Ectodermal cell (in vitro differentiated cells): ENCODE data around the gene SLC16A4.
A peak's percentile ranks its signal among the peaks of the same experiment; 100 is the strongest.

ENCODE experiments used
- H3K27ac ChIP-seq: 2 replicates; pipeline ENCODE4 v1.7.0; 2013; ENCODE audit warnings: mild to moderate bottlenecking, low read depth, low read length; ENCODE audit not compliant: insufficient read depth, poor library complexity, severe bottlenecking
- H3K27me3 ChIP-seq: 2 replicates; pipeline ENCODE4 v1.7.0; 2013; ENCODE audit warnings: mild to moderate bottlenecking, low read length; ENCODE audit not compliant: insufficient read depth, control insufficient read depth, poor library complexity, severe bottlenecking
- H3K36me3 ChIP-seq: one replicate; pipeline ENCODE4 v1.7.0; 2013; ENCODE audit warnings: low read length; ENCODE audit not compliant: control insufficient read depth, insufficient read depth
- H3K4me1 ChIP-seq: one replicate; pipeline ENCODE4 v1.7.0; 2013; ENCODE audit warnings: low read length; ENCODE audit not compliant: control insufficient read depth, insufficient read depth
- H3K4me3 ChIP-seq: 2 replicates; pipeline ENCODE4 v1.7.0; 2013; ENCODE audit warnings: low read depth, low read length, control low read depth; ENCODE audit not compliant: insufficient read depth
- H3K9me3 ChIP-seq: 2 replicates; pipeline ENCODE4 v1.7.0; 2013; ENCODE audit warnings: mild to moderate bottlenecking, low read length, moderate library complexity; ENCODE audit not compliant: control insufficient read depth
- WGBS, 2 experiments: methylation state at CpG; one replicate each; pipeline ENCODE4 v1.1.7; 2013; ENCODE audit warnings: missing lambda C conversion rate in 2 of 2; 5-methylcytosine and 5-hydroxymethylcytosine counted together

The SLC16A4 gene

GRCh38 chr1:110370827-110371226, 20.0 kb downstream of the SLC16A4 start:
- Histone ChIP-seq H3K27ac (no peak overlapping the region), H3K36me3 (peaks cover 12% of the 10 kb centered on the region), H3K4me1 (no peaks in the 10 kb centered on the region), H3K27me3 (no peaks in the 10 kb centered on the region), H3K4me3 (no peak overlapping the region), H3K9me3 (no peaks in the 10 kb centered on the region)
- 95 to 100% methylated on average over 1 of the region's 1 CpG for WGBS, 2 experiments

- H3K27ac ChIP-seq = no peak overlapping the region
- WGBS, 2 experiments = 97 to 98% methylated on average over 3 of the region's 3 CpGs
- H3K9me3 ChIP-seq = no peaks in the 10 kb centered on the region
- H3K4me3 ChIP-seq = no peak overlapping the region
- H3K36me3 ChIP-seq = peaks cover 9% of the 10 kb centered on the region
- no peaks in the 10 kb centered on the region for H3K27me3 ChIP-seq
- H3K4me1 ChIP-seq = no peaks in the 10 kb centered on the region
Observed at GRCh38 chr1:110364221-110364620, 26.6 kb downstream of the SLC16A4 start.

- Histone ChIP-seq H3K4me3 (no peak overlapping the region), H3K9me3 (no peaks in the 10 kb centered on the region), H3K27me3 (no peaks in the 10 kb centered on the region), H3K4me1 (no peaks in the 10 kb centered on the region), H3K27ac (no peak overlapping the region), H3K36me3 (peaks cover 9% of the 10 kb centered on the region)
- whole genome bisulfite sequencing, 2 experiments = 94 to 100% methylated on average over 1 of the region's 1 CpG
Observed at GRCh38 chr1:110361856-110362255, 29.0 kb downstream of the SLC16A4 start.

DNA sequence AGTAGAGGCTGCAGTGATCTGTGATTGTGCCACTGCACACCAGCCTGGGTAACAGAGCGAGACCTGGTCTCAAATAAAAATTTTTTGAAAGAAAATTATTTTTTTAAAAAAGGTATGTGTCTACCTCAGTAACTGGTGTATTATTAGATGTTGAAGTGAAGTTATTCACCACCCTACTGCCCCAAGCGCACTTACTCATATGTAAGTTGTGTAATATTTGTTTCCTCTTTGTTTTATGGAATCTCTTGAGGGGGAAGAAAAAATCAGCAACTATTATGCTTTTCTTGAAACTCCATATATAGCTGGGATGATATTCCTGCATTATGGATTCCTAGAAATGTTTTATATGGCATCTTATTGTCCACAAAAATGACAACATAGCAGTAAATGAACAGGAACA, 30.4 kb downstream of the SLC16A4 start:
- peaks cover 16% of the 10 kb centered on the region for H3K36me3 ChIP-seq
- H3K4me3 ChIP-seq = no peak overlapping the region
- no peaks in the 10 kb centered on the region for H3K9me3 ChIP-seq
- no peaks in the 10 kb centered on the region for H3K27me3 ChIP-seq
- no peaks in the 10 kb centered on the region for H3K4me1 ChIP-seq
- 92 to 93% methylated on average over 1 to 2 of the region's 2 CpGs for WGBS, 2 experiments
- H3K27ac ChIP-seq = no peak overlapping the region

- no peak overlapping the region for H3K4me3 ChIP-seq
- H3K9me3 ChIP-seq = no peaks in the 10 kb centered on the region
- H3K36me3 ChIP-seq = peaks cover 10% of the 10 kb centered on the region
- H3K27ac ChIP-seq = no peak overlapping the region
- no peaks in the 10 kb centered on the region for H3K27me3 ChIP-seq
- no peaks in the 10 kb centered on the region for H3K4me1 ChIP-seq
- 89 to 100% methylated on average over 2 of the region's 2 CpGs for WGBS, 2 experiments
Observed at GRCh38 chr1:110356379-110356778, 34.4 kb downstream of the SLC16A4 start.

GRCh38 chr1:110355321-110355720, 35.5 kb downstream of the SLC16A4 start:
- Histone ChIP-seq H3K4me3 (no peak overlapping the region), H3K27ac (no peak overlapping the region), H3K27me3 (no peaks in the 10 kb centered on the region), H3K9me3 (no peaks in the 10 kb centered on the region), H3K36me3 (peaks cover 10% of the 10 kb centered on the region), H3K4me1 (no peaks in the 10 kb centered on the region)
- WGBS, 2 experiments = 100% methylated on average over 1 of the region's 1 CpG; no CpG with 5 or more reads in 1 of the 2 experiments

DNA sequence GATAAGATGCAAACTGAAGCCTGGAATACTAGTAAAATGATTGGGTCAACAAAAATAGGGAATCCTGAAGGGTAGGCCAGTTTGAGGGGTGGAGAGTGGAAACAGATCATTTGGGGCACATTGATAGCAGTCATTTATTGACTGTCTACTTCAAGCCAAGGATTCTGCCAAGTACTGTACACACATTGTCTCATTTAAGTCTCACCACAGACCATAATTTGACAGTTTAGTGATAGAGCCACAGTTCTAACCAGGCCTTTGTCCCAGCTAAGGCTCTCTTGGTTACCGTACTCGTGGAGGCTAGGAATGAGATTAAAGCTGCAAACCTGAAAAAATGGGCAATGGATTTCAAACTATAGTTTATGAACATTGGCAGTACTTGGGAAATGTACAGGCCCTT, 40.5 kb downstream of the SLC16A4 start:
- peaks cover 1% of the 10 kb centered on the region for H3K36me3 ChIP-seq

GRCh38 chr1:110348771-110349170, 42.1 kb downstream of the SLC16A4 start:
- Histone ChIP-seq H3K36me3 (peaks cover 6% of the 10 kb centered on the region), H3K4me1 (peaks cover 27% of the 10 kb centered on the region), H3K27me3 (no peaks in the 10 kb centered on the region), H3K27ac (no peak overlapping the region), H3K9me3 (no peaks in the 10 kb centered on the region), H3K4me3 (no peak overlapping the region)

More for the DNA sequence above, 40.5 kb downstream of the SLC16A4 start:
- H3K27ac ChIP-seq = no peak overlapping the region
- no peak overlapping the region for H3K4me3 ChIP-seq
- WGBS, 2 experiments = 94% methylated on average over 2 of the region's 2 CpGs
- H3K9me3 ChIP-seq = no peaks in the 10 kb centered on the region
- no peaks in the 10 kb centered on the region for H3K27me3 ChIP-seq
- peaks cover 24% of the 10 kb centered on the region for H3K4me1 ChIP-seq

DNA sequence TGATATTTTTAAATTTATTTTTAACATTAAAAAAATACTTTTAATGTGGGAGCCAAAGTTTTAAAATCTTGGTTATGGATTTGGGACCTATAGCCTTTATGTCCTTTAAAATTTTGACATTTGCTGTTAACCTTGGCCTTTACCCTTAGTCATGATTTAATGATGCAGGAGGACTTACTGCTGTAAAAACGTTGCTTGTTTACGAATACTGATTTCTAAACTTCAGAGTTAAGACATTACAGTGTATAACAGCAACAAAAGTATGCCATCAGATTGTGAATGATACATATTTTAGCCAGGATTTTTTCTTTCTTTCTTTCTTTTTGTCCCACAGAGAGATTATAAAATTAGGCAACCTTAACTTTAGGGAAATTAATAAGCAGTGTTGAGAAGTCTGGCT, 42.8 kb downstream of the SLC16A4 start:
- H3K27me3 ChIP-seq = no peaks in the 10 kb centered on the region
- WGBS, 2 experiments = 70 to 88% methylated on average over 2 of the region's 2 CpGs
- no peak overlapping the region for H3K4me3 ChIP-seq
- H3K27ac ChIP-seq = no peak overlapping the region
- no peaks in the 10 kb centered on the region for H3K9me3 ChIP-seq
- H3K4me1 ChIP-seq = peaks cover 27% of the 10 kb centered on the region
- peaks cover 6% of the 10 kb centered on the region for H3K36me3 ChIP-seq

DNA sequence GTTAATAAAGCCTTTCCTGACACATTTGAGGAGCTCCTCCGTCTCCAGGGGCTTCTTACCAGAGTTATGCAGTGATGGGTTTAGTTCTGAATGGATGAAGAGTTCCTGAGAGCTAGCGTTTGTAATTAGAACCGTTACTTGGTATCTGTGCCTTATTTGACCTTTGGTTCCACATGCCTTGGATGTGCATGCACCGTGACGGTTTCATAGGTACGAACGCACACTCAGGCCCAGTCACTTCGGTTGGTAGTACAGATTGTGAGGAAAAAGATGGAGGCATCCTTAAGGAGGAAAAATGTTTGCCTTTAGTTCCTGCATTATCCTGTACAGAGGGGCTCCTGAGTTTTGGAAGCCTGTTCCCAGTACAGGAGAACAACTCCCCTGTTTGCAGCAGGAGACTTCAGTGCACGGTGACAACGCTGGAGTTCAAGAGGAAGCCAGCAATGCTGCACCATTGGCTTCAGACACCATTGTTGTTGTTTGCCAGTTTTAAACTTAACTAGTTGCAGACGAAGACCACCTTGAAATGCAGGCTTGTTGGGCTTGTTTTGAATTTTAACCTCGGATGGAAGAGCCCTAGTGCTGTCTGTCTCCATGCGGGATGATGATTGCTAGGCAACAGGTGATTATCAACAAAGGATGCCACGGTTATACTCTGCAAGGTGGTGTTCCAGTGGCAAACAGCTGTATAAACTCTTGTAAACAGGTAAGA, 43.5 kb downstream of the SLC16A4 start:
- peaks cover 27% of the 10 kb centered on the region for H3K4me1 ChIP-seq
- WGBS, 2 experiments = 81 to 84% methylated on average over 14 of the region's 14 CpGs
- H3K36me3 ChIP-seq = peaks cover 6% of the 10 kb centered on the region
- H3K4me3 ChIP-seq = no peak overlapping the region
- H3K9me3 ChIP-seq = no peaks in the 10 kb centered on the region
- no peaks in the 10 kb centered on the region for H3K27me3 ChIP-seq
- peak overlapping the region; percentile 19 for H3K27ac ChIP-seq
